PC-3 (cell line): ENCODE results near the gene SUPT6H. TPM values are rescaled to one million over a fixed set of nuclear protein-coding genes. Genes with fewer than 3 reads are reported as not detected.

Experiments
- ATAC-seq: fragments of 200-7000 bp; cut with Tn5 transposase; 2 replicates; pipeline ENCODE4 v1.9.1; 2020; ENCODE audit warnings: mild to moderate bottlenecking, moderate library complexity
- BruUV-seq: library from RNA; stranded (reverse); fragments of 400-500 nt; replicated peaks from 2 replicates; lab custom pipeline; 2021; lab: Mats Ljungman, UMichigan
- CTCF ChIA-PET: fragments of 300-600 bp; sonication (Branson Sonifier 250); formaldehyde crosslinking; loops from one replicate; lab custom pipeline; 2022; ENCODE audit warnings: antibody characterized with exemption; lab: Charles Lee
- POLR2A ChIA-PET: fragments of 300-600 bp; sonication (Branson Sonifier 250); formaldehyde crosslinking; loops from one replicate; lab custom pipeline; 2022; ENCODE audit warnings: antibody characterized with exemption; ENCODE audit not compliant: unreplicated experiment; lab: Charles Lee
- DNase-seq: peaks from one replicate; pipeline ENCODE4 v3.0.0-alpha.2; 2015
- H2AFZ ChIP-seq: fragments of 300-600 bp; sonication (generic); 2 replicates; pipeline ENCODE4 v1.6.0; 2016; ENCODE audit warnings: antibody characterized with exemption, low read length
- H3F3A ChIP-seq: fragments of 300-600 bp; sonication (generic); one replicate; pipeline ENCODE4 v1.6.0; 2017; ENCODE audit warnings: antibody characterized with exemption, low read length, control low read depth, mild to moderate bottlenecking; ENCODE audit not compliant: unreplicated experiment
- H3K27ac ChIP-seq: fragments of 300-600 bp; sonication (generic); 2 replicates; pipeline ENCODE4 v1.5.1; 2016; ENCODE audit warnings: mild to moderate bottlenecking, low read length
- H3K27me3 ChIP-seq: fragments of 300-600 bp; sonication (generic); 2 replicates; pipeline ENCODE4 v1.6.1; 2016; ENCODE audit warnings: low read length, mixed read lengths
- H3K36me3 ChIP-seq: fragments of 300-600 bp; sonication (generic); 2 replicates; pipeline ENCODE4 v1.6.1; 2016; ENCODE audit warnings: low read depth, mixed run types, low read length, mixed read lengths
- H3K4me1 ChIP-seq: fragments of 300-600 bp; sonication (generic); 2 replicates; pipeline ENCODE4 v1.5.1; 2016; ENCODE audit warnings: low read length; ENCODE audit not compliant: insufficient read depth
- H3K4me2 ChIP-seq: fragments of 300-600 bp; sonication (generic); 2 replicates; pipeline ENCODE4 v1.6.0; 2016; ENCODE audit warnings: low read length
- H3K4me3 ChIP-seq: fragments of 300-600 bp; sonication (generic); 2 replicates; pipeline ENCODE4 v1.5.1; 2016; ENCODE audit warnings: mild to moderate bottlenecking, low read length, mixed read lengths
- H3K79me2 ChIP-seq: fragments of 300-600 bp; sonication (generic); 2 replicates; pipeline ENCODE4 v1.6.1; 2017; ENCODE audit warnings: low read length, mixed read lengths
- H3K9ac ChIP-seq: fragments of 300-600 bp; sonication (generic); 2 replicates; pipeline ENCODE4 v1.6.0; 2016; ENCODE audit warnings: mild to moderate bottlenecking, low read length
- H3K9me2 ChIP-seq: fragments of 300-600 bp; sonication (generic); replicated peaks from 2 replicates; pipeline ENCODE4 v1.6.1; 2016; ENCODE audit warnings: mixed run types, low read length, mixed read lengths
- H3K9me3 ChIP-seq: fragments of 300-600 bp; sonication (generic); 2 replicates; pipeline ENCODE4 v1.6.1; 2016; ENCODE audit warnings: low read length, mixed read lengths
- H4K20me1 ChIP-seq: fragments of 300-600 bp; sonication (generic); 2 replicates; pipeline ENCODE4 v1.6.1; 2016; ENCODE audit warnings: low read length, mixed read lengths
- EZH2 ChIP-seq: fragments of 300-600 bp; sonication (generic); IDR thresholded peaks from one replicate; pipeline ENCODE4 v1.6.1; 2017; ENCODE audit warnings: antibody characterized with exemption, mild to moderate bottlenecking, low read length; ENCODE audit not compliant: unreplicated experiment
- EZH2phosphoT487 ChIP-seq: fragments of 300-600 bp; sonication (generic); IDR thresholded peaks from 2 replicates; pipeline ENCODE4 v1.6.1; 2018; ENCODE audit warnings: mild to moderate bottlenecking, antibody characterized with exemption, low read length, borderline replicate concordance
- intact Hi-C: fragments of 100-400 bp; cut with micrococcal nuclease; formaldehyde crosslinking; loops from 2 replicates; pipeline ENCODE4 v1.9.0; 2023
- total RNA-seq: library from RNA; depleted of rRNA; stranded (reverse); fragments of >200 nt; gene quantifications from 2 replicates; pipeline ENCODE4 v1.2.3, GENCODE V29; 2014
- TF ChIP-seq, protein P1 (sequence below): fragments of 300-600 bp; sonication (generic); conservative IDR thresholded peaks from 2 replicates; pipeline ENCODE4 v1.5.1; 2017; ENCODE audit warnings: antibody characterized with exemption, low read depth, mild to moderate bottlenecking, low read length

Gene SUPT6H
- total RNA-seq, 1 experiment from 2014 or later, result 32.2 TPM

DNA sequence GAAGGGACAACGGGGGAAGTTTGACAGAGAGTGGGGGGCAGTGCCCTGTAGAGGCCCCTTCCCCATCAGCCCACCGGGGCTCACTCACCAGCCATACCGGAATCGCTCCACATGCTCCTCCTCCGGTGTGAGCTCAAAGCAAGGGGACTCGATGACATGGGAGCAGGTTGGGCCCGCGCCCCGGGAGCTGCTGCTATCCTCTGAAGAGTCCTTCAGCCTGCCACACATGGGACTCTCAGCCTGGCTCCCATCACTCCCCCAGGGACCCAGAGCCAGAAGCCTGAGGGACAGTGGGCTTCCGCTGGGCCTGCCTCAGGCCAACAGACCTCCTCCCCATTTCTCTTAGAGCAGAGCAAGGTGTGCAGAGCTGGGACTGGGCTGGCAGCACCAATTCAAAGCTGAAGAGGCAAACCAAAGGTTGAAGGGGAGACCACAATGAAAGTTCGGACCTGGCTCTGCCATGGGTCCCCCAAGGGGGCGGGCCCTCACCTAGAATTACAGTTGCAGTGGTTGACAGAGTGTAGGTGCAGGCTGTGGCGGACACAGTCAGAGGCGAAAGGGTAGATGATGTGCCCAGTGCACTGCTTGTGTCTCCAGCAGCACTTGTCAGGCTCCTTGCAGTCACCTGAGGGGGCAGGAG lies 42.3 kb downstream of the SUPT6H start:
- Histone ChIP-seq H3K36me3 (peaks cover 6% of the 10 kb centered on the region), H3K9ac (no peak overlapping the region), H3K27me3 (no peaks in the 10 kb centered on the region), H3K27ac (no peak overlapping the region), H2AFZ (no peak overlapping the region), H4K20me1 (no peaks in the 10 kb centered on the region), H3K4me1 (no peaks in the 10 kb centered on the region), H3K4me2 (no peak overlapping the region), H3K4me3 (no peak overlapping the region), H3F3A (no peaks in the 10 kb centered on the region), H3K9me3 (no peaks in the 10 kb centered on the region), H3K9me2 (no peaks in the 10 kb centered on the region), H3K79me2 (no peaks in the 10 kb centered on the region)
- DNase-seq (no peak), ATAC-seq (no peak)
- intact Hi-C loops, result no loop called here
- POLR2A ChIA-PET, result no interaction called here
- CTCF ChIA-PET, result no interaction called here
- BruUV-seq, result no TSS peak
- TF ChIP-seq, protein P1, sequence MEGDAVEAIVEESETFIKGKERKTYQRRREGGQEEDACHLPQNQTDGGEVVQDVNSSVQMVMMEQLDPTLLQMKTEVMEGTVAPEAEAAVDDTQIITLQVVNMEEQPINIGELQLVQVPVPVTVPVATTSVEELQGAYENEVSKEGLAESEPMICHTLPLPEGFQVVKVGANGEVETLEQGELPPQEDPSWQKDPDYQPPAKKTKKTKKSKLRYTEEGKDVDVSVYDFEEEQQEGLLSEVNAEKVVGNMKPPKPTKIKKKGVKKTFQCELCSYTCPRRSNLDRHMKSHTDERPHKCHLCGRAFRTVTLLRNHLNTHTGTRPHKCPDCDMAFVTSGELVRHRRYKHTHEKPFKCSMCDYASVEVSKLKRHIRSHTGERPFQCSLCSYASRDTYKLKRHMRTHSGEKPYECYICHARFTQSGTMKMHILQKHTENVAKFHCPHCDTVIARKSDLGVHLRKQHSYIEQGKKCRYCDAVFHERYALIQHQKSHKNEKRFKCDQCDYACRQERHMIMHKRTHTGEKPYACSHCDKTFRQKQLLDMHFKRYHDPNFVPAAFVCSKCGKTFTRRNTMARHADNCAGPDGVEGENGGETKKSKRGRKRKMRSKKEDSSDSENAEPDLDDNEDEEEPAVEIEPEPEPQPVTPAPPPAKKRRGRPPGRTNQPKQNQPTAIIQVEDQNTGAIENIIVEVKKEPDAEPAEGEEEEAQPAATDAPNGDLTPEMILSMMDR, result no peak
- TF ChIP-seq EZH2, result no peak
- TF ChIP-seq EZH2phosphoT487, result no peak

DNA sequence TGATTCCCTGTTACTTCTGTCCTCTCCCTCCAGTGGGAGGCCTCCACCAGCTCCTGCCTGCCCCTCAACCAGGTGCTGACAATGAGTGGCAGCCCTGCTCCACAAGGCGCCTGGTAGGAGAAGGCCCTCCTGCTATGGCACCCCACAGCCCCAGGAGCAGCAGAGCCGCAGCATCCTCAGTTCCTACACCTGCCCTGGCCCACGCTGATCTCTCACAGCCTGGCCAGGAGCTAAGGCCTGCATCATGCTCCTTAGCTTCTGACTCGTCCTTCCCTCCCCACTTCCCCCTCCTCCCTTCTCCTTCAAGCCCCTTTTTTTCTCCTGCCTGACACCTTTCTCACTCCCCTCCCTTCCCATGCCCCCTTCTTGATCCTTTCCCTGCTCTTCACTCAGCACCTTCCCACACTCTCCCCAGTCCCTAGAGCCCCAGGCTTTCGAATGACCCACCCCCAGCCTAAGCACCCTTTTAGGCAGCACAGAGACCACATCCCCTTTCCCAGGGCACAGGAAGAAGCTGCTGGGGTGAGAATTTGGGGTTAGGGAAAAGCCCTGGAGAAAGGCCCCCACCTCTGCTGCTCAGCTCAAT lies 43.2 kb downstream of the SUPT6H start:
- intact Hi-C loops, result no loop called here
- H2AFZ ChIP-seq, result no peak overlapping the region
- no peak overlapping the region for H3K4me2 ChIP-seq
- ChIA-PET CTCF (no interaction called here), POLR2A (no interaction called here)
- no peak overlapping the region for H3K4me3 ChIP-seq
- TF ChIP-seq EZH2 (no peak), EZH2phosphoT487 (no peak)
- TF ChIP-seq, protein P1, result no peak
- H3F3A ChIP-seq, result no peaks in the 10 kb centered on the region
- H3K4me1 ChIP-seq, result no peaks in the 10 kb centered on the region
- no peaks in the 10 kb centered on the region for H3K9me3 ChIP-seq
- ATAC-seq (no peak), DNase-seq (no peak)
- no peaks in the 10 kb centered on the region; the same call in 1 of the 2 replicates for H3K36me3 ChIP-seq
- no TSS peak for BruUV-seq
- H4K20me1 ChIP-seq, result no peaks in the 10 kb centered on the region
- H3K27ac ChIP-seq, result no peak overlapping the region
- H3K79me2 ChIP-seq, result no peaks in the 10 kb centered on the region
- no peaks in the 10 kb centered on the region for H3K9me2 ChIP-seq
- H3K9ac ChIP-seq, result no peak overlapping the region
- H3K27me3 ChIP-seq, result no peaks in the 10 kb centered on the region

- ChIA-PET CTCF (no interaction called here), POLR2A (no interaction called here)
- Histone ChIP-seq H3K36me3 (no peaks in the 10 kb centered on the region), H3K9me3 (no peaks in the 10 kb centered on the region), H3K79me2 (no peaks in the 10 kb centered on the region), H3K4me3 (no peak overlapping the region), H4K20me1 (no peaks in the 10 kb centered on the region), H2AFZ (no peak overlapping the region), H3K27me3 (no peaks in the 10 kb centered on the region), H3K27ac (no peak overlapping the region), H3K9ac (no peak overlapping the region), H3K4me2 (no peak overlapping the region), H3K4me1 (no peaks in the 10 kb centered on the region; the same call in 1 of the 2 replicates), H3F3A (no peaks in the 10 kb centered on the region), H3K9me2 (no peaks in the 10 kb centered on the region)
- BruUV-seq, result no TSS peak
- TF ChIP-seq, protein P1, result no peak
- no peak for TF ChIP-seq EZH2
- no peak for TF ChIP-seq EZH2phosphoT487
- ATAC-seq (no peak), DNase-seq (no peak)
- intact Hi-C loops, result no loop called here
Measured at GRCh38 chr17:28705728-28706334, 43.8 kb downstream of the SUPT6H start.
